ENCODE measurements around the gene ZNF493.
A peak's percentile ranks its signal among the peaks of the same experiment; 100 is the strongest.

Gene ZNF493

GRCh38 chr19:21462540-21462939 is 65.6 kb downstream of the ZNF493 start:
- no peak for DNase-seq

GRCh38 chr19:21463449-21464105 is 66.6 kb downstream of the ZNF493 start:
- peak in 34 of 56 donors; percentile 4 to 78 (median 42) for DNase-seq

- no peak for DNase-seq
Observed at GRCh38 chr19:21466627-21467026, 69.7 kb downstream of the ZNF493 start.

GRCh38 chr19:21468791-21469190 is 71.9 kb downstream of the ZNF493 start:
- no peak for DNase-seq

- no peak for DNase-seq
Observed at GRCh38 chr19:21472507-21472906, 75.6 kb downstream of the ZNF493 start.

- peak in 54 of 56 donors; percentile 9 to 89 (median 66) for DNase-seq
Observed at GRCh38 chr19:21474671-21475181, 77.8 kb downstream of the ZNF493 start.
